Ovary (tissue), 3 donors: ENCODE measurements around the gene OPN1MW3.
"Not testable (repeated sequence)": the region's sequence is repeated elsewhere in the genome, so short reads cannot be mapped to it uniquely, and the experiment has no call there.

Experiments
- POLR2A ChIP-seq: fragments of 450-650 bp; IDR thresholded peaks from one replicate; pipeline ENCODE4 v1.6.1; 2017; ENCODE audit warnings: antibody characterized with exemption, mild to moderate bottlenecking, moderate library complexity
- TF ChIP-seq, protein P1 (sequence below), 3 donors: fragments of 450-650 bp in 2 of 3; fragments of 200-600 bp in 1 of 3; IDR thresholded peaks; one replicate each; pipeline versions ENCODE4 v1.5.1 to v1.8.0; 2016 to 2022; ENCODE audit warnings: antibody characterized with exemption in 3 of 3, mild to moderate bottlenecking in 1 of 3
- donor health status: DM: no; HTN: no; CAD: no.

DNA sequence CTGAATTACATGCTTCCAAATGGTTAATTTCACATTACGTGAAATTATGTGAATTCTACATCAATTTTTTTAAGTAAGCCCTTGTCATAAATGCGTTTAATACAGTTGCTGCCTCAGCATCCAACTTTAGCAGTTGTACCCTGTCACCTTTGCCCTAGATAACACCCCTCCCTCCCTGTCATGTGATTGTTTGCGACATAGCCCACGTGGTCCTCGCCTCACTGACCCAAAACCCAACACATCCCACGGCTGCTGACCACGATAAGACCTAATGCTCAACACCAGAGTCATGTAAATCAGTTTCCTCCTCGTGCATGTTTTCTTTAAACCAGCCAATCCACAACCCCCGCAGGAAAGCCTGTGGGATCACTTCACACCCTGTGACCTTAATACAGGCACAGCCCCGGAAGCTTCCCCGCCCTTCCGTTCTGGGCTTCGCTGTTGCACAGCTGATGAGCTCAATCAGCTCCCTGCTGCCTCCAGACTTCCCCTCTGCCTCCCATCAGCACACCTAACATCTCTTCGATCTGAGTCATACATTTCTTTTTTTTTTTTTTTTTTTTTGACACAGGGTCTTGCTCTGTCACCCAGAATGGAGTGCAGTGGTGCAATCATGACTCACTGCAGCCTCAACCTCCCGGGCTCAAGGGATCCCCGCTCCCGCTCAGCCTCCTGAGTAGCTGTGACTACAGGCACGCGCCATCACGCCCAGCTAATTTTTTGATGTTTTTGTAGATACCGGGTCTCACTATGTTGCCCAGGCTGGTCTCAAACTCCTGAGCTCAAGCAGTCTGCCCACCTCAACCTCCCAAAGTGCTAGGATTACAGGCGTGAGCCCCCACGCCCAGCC lies 27.3 kb downstream of the OPN1MW3 start:
- TF ChIP-seq POLR2A = not testable (repeated sequence)
- TF ChIP-seq, protein P1, sequence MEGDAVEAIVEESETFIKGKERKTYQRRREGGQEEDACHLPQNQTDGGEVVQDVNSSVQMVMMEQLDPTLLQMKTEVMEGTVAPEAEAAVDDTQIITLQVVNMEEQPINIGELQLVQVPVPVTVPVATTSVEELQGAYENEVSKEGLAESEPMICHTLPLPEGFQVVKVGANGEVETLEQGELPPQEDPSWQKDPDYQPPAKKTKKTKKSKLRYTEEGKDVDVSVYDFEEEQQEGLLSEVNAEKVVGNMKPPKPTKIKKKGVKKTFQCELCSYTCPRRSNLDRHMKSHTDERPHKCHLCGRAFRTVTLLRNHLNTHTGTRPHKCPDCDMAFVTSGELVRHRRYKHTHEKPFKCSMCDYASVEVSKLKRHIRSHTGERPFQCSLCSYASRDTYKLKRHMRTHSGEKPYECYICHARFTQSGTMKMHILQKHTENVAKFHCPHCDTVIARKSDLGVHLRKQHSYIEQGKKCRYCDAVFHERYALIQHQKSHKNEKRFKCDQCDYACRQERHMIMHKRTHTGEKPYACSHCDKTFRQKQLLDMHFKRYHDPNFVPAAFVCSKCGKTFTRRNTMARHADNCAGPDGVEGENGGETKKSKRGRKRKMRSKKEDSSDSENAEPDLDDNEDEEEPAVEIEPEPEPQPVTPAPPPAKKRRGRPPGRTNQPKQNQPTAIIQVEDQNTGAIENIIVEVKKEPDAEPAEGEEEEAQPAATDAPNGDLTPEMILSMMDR (IDR thresholded peaks at IDR 0.05) = not testable (repeated sequence)
